Stimulated activated CD8-positive, alpha-beta memory T cell treated with anti-CD3 and anti-CD28 coated beads, Interleukin-4, amount 100 ng/mL, for 1 hour (primary cell): ENCODE results near the gene ACTG1.

Source experiments
- DNase-seq, 2 donors: peaks; one replicate each; pipeline ENCODE4 v3.0.0-alpha.2; 2020; ENCODE audit warnings: low read depth in 2 of 2, low spot score in 1 of 2

ACTG1 gene

GRCh38 chr17:81466564-81467472 lies 45.8 kb downstream of the ACTG1 start:
- DNase-seq = no peak

- DNase-seq = no peak
These were observed 46.7 kb downstream of the ACTG1 start for GRCh38 chr17:81465910-81466309.

- no peak for DNase-seq
These were observed 48.0 kb downstream of the ACTG1 start for GRCh38 chr17:81464586-81464985.

- DNase-seq = no peak
These were observed 49.1 kb downstream of the ACTG1 start for GRCh38 chr17:81463506-81463905.

- DNase-seq = no peak
These were observed 50.0 kb downstream of the ACTG1 start for GRCh38 chr17:81462506-81463125.

- DNase-seq = no peak
These were observed 50.7 kb downstream of the ACTG1 start for GRCh38 chr17:81461607-81462500.

- no peak for DNase-seq
These were observed 51.6 kb downstream of the ACTG1 start for GRCh38 chr17:81460856-81461460.
